GM12891 (cell line): ENCODE data around the gene WDR48.

ENCODE experiments used
- DNase-seq: peaks from one replicate; pipeline ENCODE4 v3.0.0; 2011; ENCODE audit warnings: low spot score; ENCODE audit not compliant: insufficient read length
- FAIRE-seq: peaks from 2 replicates; lab custom pipeline; 2011; peaks lifted over from hg19 to GRCh38; lab: Jason Lieb, UNC
- PAX5 ChIP-seq: IDR thresholded peaks from 2 replicates; pipeline ENCODE4 v1.6.1; 2011; ENCODE audit warnings: low read length, moderate library complexity, mild to moderate bottlenecking; ENCODE audit not compliant: insufficient read depth, severe bottlenecking
- POLR2A ChIP-seq: IDR thresholded peaks from 2 replicates; pipeline ENCODE4 v1.6.1; 2011; ENCODE audit warnings: low read depth, low read length, control low read depth
- POLR2AphosphoS5 ChIP-seq: IDR thresholded peaks from 2 replicates; pipeline ENCODE4 v1.6.1; 2011; ENCODE audit warnings: low read depth, low read length, control low read depth
- POU2F2 ChIP-seq: IDR thresholded peaks from 2 replicates; pipeline ENCODE4 v1.6.1; 2011; ENCODE audit warnings: low read depth, mild to moderate bottlenecking, control low read depth, low read length, moderate library complexity
- SPI1 ChIP-seq: IDR thresholded peaks from 2 replicates; pipeline ENCODE4 v1.6.1; 2011; ENCODE audit warnings: low read depth, low read length, control low read depth
- TAF1 ChIP-seq: IDR thresholded peaks from 2 replicates; pipeline ENCODE4 v1.6.1; 2011; ENCODE audit warnings: low read depth, low read length, control low read depth

Gene WDR48

GRCh38 chr3:39099738-39100499, 48.1 kb downstream of the WDR48 start:
- TF ChIP-seq POLR2AphosphoS5 (no peak), SPI1 (no peak), TAF1 (no peak), POU2F2 (no peak), POLR2A (no peak), PAX5 (no peak)
- FAIRE-seq, result no peak

GRCh38 chr3:39100500-39100886, 48.7 kb downstream of the WDR48 start:
- DNase-seq (no peak), FAIRE-seq (no peak)
- no peak for TF ChIP-seq SPI1

More at GRCh38 chr3:39099738-39100499, 48.1 kb downstream of the WDR48 start:
- no peak for DNase-seq

GRCh38 chr3:39101022-39101689, 49.3 kb downstream of the WDR48 start:
- FAIRE-seq (peak; percentile 80), DNase-seq (peak; percentile 65)
- no peak for TF ChIP-seq POU2F2
- no peak for TF ChIP-seq POLR2A
- TF ChIP-seq POLR2AphosphoS5, result no peak
- no peak for TF ChIP-seq SPI1
- TF ChIP-seq TAF1, result no peak
- no peak for TF ChIP-seq PAX5

- DNase-seq (no peak), FAIRE-seq (no peak)
- TF ChIP-seq PAX5 (no peak), POLR2AphosphoS5 (no peak), TAF1 (no peak), POU2F2 (no peak), SPI1 (no peak), POLR2A (no peak)
Observed at GRCh38 chr3:39102504-39103323, 50.9 kb downstream of the WDR48 start.

GRCh38 chr3:39103324-39103693, 51.5 kb downstream of the WDR48 start:
- no peak for DNase-seq

GRCh38 chr3:39103791-39104552, 52.2 kb downstream of the WDR48 start:
- TF ChIP-seq POLR2A (no peak), POU2F2 (no peak), TAF1 (no peak), POLR2AphosphoS5 (no peak), SPI1 (no peak), PAX5 (no peak)
- FAIRE-seq, result no peak
- DNase-seq, result no peak

More at GRCh38 chr3:39103324-39103693, 51.5 kb downstream of the WDR48 start:
- no peak for TF ChIP-seq POU2F2
- TF ChIP-seq TAF1, result no peak
- TF ChIP-seq POLR2AphosphoS5, result no peak
- no peak for TF ChIP-seq POLR2A
- no peak for TF ChIP-seq PAX5
- no peak for TF ChIP-seq SPI1
- FAIRE-seq, result no peak

- FAIRE-seq (no peak), DNase-seq (no peak)
- no peak for TF ChIP-seq SPI1
- TF ChIP-seq POLR2A, result no peak
- no peak for TF ChIP-seq TAF1
- no peak for TF ChIP-seq POU2F2
- TF ChIP-seq POLR2AphosphoS5, result no peak
- TF ChIP-seq PAX5, result no peak
Observed at GRCh38 chr3:39104961-39105686, 53.3 kb downstream of the WDR48 start.

GRCh38 chr3:39105687-39106063, 53.9 kb downstream of the WDR48 start:
- no peak for DNase-seq
- no peak for TF ChIP-seq POLR2A
- TF ChIP-seq SPI1, result no peak
- TF ChIP-seq POLR2AphosphoS5, result no peak
- no peak for TF ChIP-seq TAF1
- TF ChIP-seq PAX5, result no peak
- TF ChIP-seq POU2F2, result no peak
- no peak for FAIRE-seq

- FAIRE-seq (no peak), DNase-seq (no peak)
- TF ChIP-seq POLR2AphosphoS5 (no peak), POLR2A (no peak), SPI1 (no peak), TAF1 (no peak)
Observed at GRCh38 chr3:39106281-39106811, 54.5 kb downstream of the WDR48 start.
